HG03045 (cell line): Measurements from ENCODE around the gene EOGT.

Source experiments
- ATAC-seq: cut with Tn5 transposase; IDR thresholded peaks from one replicate; pipeline ENCODE4 v1.9.1; 2021; ENCODE audit warnings: mild to moderate bottlenecking, moderate library complexity; ENCODE audit not compliant: unreplicated experiment

EOGT gene

DNA sequence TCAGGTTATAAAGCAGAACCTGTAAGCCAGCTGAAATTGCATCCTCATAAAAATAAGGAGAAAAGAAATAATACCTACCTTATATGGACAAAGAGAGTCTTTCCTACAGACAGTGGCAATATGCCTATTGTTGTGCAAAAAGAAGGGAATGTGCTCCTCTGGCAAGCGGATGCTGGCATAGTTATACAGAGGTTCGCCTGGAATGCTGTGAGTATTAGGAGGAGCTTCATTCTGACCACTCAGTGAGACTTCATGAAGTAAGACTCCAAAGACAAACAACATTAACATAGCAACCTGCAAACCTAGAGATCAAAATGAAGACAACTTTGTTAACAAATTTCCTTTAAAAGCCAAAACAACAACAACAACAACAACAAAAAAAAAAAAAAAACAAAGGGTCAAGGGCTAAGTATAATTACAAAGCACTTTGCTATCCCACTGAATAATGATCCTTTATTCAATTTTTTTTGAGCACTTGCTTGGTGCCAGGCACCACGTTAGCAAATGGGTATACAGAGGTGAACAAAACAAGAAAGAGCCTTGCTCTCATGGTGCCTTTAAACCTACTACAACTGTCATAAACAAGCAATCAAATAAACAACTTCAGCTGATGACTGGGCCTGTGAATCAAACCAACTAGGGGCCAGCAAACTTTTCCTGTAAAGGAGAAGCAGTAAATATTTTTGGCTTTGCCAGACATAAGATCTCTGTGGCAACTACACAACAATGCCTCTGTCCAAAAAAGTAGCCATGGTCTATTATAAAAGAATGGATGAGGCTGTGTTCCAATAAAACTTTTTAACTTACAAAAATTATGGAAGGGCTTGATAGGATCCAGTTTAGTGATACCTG is 3.7 kb downstream of the EOGT start:
- ATAC-seq: no peak

DNA sequence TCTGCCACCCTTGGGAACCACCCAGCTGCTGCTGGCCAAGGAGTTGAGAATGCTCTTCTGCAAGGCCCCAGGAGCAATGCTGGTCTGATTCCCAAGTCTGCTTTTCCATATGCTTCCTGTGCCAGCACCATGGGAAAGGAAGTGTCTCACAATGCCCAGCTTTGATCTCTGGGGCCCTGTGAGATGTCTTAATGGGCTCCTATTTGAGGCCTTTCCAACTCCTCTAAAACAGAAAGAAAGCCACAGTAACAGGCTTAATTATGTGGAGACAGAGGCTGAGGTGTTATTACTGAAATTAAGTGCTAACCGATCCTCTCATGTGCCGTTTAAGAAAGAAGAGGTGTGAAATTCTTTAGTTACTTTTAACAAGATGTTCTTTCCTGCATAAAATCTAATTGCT is 4.5 kb downstream of the EOGT start:
- ATAC-seq: no peak

DNA sequence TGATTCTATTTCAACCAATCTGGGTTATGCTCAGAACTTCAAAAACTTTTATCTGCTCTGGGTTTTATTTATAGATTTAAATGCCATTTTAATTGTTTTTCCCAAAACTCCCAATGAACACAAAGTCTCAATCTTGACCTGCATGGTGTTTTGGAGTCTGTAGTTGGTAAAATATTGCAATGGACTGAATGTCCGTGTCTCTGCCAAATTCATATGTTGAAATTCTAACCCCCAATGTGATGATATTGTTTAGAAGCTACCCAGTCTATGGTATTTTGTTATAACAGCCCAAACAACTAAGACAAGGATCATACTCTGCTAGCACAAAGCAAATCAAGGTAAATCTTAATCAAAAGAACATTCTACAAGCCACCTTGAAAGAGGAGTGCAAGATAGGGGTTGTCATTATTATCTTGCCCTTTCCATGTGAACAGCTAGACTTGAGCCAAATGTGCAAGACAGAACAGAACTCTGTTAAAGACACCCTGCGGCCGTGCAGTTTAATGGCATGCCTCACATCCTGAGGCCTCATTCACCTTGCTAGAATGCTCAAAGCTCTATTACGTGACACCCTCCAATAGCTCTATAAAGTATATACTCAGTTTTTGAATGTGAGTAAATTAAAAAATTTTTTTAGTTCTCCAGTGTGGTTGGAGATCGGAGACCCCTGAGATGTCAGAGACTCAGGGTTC is 7.5 kb downstream of the EOGT start:
- no peak for ATAC-seq

DNA sequence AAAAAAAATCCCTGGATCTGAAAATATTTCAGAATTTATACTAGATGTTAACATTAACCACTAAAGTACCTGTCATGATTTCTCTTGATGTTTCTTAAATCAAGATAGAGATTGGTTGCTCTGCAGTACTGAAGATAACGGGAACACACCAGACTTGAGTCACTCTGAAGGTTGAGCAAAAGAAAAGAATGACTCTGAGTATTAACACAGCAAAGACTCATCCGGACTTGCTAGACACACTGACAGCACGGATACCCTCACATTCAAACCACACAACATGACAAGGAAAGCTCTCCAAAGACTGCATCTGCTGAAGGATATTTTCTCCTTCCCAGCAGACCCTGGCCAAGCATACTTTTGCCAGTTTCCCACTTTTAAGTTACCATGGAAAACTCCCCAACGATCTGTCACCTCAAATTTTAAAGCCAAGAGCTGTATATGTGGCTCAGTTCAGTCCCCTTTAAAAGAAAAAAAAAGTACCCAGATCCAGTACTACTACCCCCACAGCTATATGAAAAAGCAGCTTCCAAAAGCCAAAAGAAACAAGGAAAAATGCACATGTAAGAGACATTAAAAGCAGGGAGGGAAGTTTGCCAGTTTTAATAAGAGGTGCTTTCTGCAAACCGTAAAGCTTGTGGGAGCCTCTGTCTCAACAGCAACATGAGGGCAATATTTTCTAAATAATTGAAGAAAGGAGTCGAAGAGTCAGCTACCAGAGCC is 8.3 kb downstream of the EOGT start:
- no peak for ATAC-seq

DNA sequence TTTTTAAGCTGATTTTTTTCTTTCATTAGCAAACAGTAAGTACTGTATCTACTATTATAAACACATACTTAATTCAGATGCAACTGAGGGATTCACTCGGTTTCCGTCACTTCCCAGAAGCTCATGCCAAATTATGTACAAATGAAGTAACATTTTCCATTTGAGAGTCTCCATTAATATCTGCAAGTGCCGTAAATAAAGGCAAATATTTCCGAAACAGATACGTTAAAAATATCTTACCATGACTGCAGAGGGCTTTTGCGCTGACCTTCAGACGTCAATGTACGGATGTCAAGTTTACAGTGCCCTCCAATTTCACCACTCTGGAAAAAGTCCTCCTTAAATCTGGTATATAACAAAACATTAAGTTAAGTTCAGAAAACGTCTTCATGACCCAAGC is 9.3 kb downstream of the EOGT start:
- no peak for ATAC-seq

DNA sequence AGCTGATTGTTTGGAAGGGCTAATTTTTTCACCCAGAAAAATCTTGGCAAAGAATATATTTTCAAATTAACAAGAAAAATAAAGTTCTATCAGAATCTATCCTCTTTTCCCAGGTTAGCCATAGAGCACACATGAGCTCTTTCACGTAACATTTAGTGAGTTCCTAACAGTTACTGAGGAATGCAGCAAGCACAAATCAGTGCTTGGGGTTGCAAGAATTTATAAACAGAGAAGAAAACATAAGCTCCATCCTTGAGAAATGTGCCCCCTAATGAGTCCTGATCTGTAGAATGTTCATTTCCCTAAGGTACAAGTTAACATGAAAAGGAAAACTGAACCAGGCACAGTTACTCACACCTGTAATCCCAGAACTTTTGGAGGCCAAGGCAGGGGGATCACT is 13.9 kb downstream of the EOGT start:
- no peak for ATAC-seq

DNA sequence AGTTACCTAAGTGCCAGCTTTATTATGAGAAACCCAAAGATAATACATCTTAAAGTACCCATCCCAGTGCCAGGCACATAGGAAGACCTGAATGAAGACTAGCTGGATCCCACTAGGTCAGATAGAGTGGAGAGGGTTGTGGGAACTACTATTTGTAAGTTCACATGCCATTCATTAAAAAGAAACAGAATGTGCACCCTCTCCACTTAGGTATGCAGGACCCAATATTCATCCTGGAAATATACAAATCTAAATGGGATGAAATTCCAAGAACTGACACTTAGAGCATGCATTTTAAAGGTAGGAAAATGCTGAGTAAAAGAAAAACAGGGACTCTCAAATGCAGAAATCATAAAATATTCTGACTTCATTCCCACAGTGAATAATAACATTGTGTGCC is 14.3 kb downstream of the EOGT start:
- no peak for ATAC-seq

DNA sequence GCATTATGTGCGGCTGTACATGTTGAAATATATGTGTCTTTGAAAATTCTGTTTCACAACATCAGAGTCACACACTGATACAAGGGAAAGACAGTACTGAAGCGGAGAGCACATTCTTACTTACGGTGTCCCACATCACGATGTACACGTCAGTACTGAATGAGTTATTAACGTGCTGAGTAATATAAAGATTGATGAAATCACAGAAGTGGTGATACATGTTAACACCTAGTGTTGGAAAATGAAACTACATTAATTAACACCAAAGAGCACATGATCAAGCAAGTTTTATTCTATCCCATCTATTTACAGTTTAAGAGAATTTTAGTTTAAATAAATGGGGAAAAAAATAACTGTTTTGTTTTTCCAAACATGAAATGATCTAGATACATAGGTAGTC is 15.6 kb downstream of the EOGT start:
- ATAC-seq: no peak

DNA sequence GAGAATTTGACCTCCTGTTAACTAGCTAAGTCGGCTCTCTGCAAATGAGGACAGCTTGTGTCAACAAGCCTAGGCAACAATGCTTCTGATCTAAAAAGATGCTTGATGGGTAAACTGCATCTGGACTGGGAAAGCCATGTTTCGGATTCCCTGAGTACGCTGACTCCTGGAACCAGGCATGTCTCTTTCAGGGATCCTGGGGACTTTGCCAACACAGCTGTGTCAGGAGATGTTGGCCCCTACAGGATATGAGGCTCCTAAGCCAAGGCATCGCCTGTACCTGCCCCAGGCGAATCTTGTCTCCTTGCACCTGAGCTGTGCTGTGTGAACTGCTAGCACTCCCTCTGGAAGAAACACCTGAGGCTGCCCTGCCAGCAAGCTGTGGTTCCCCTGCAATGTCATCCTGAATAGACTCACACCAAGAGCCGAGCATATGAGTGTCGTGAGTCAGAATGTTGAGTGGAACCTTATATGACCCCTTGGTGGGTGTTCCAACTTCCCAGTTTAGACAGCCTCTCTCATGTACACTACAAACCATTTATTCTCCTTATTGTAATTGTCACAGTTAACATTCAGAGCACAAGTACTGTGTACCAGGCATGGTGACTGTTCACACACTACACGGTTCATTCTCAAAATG is 17.0 kb downstream of the EOGT start:
- no peak for ATAC-seq

DNA sequence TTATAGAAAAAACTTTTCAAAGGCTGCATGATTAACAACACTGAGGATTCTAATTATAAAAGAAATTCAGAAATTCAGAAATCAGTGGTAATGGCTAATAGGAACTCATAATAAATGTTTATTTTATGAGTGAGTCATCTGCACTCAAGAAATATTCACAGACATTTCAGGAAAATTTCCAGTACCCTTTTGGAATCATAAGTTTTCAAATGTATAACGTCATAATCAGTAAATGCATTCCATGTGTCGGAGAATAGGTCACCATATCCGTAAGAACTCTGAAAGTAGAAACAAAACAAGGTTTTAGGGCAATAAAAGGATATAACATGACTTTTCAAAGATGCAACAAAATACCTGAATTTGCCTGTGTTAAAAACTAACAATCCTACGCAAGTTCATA is 24.7 kb downstream of the EOGT start:
- ATAC-seq: no peak

DNA sequence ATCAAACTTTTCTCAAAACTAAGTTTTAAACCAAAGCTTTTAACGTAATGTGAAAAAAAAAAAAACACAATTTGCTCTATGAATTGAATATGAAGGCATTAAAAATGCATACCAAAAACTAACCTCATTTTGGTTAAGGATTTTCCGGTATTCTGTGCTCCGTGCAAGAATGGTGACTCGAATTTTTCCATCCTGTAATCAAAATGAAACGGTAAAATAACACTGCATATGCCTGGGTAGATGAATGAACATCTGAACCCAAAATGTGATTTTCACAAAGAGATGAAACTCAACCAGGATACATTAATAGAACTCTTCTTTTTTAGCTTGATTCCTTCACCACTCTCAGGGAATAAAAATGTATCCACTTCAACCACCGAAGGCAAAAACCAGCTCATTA is 26.2 kb downstream of the EOGT start:
- ATAC-seq: no peak

DNA sequence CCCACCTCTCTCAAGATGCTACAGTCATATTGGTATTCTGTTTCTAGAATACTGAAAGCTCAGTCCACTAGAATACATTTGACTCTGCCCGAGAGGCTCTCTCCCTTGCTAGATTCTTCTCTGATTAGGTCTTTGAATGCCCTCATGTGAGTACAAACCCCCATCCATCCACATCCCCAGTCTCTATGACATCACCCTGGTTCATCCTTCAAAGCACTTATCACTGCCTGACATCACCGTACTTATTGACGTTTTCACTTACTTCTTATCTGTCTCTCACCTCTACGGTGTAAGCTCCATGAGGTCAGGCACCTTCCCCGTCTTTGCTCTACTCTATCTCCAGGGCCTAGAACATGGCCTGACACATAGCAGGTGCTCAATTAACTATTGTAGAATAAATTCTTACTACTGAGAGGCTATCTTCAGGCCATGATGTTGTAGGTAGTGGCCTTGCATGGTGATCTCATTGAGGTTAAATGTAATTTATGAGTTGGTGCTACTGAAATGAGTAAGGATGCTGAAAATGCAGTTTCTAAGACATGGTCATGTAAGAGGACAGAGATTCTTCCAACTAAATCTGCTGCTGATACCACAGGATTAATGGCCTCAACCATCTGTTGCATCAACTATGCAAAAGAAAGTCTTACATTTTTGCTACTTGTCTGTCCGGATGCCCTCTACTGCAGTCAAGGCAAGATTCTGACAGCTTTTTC is 26.8 kb downstream of the EOGT start:
- ATAC-seq: no peak

DNA sequence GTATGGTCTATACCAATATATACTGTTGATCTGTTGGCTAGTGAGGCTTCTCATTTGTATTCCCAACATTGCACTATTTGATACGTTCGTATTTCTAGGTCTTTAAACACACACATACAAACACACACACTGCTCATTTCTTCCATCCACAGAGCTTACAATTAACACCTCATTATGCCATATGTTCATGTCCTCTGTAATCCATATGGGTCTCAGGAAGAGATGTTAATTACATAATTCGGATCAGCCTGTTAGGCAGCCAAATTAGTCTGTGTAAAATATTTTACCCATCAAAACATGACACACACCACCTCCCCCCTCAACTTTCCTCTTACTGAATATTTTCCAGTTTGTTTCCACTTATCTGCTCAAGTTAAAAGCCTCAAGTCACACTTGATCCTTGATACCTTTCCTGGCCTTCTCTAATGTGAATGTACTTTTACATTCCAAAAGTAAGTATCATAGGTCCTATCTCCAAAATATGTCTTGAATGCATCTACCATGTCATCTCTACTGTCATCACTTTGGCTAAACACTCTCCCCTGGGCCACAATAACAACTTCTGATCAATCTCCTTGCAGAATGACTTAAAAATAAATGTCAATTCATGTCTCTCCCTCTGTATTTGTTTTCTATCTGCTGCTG is 28.2 kb downstream of the EOGT start:
- ATAC-seq: no peak

DNA sequence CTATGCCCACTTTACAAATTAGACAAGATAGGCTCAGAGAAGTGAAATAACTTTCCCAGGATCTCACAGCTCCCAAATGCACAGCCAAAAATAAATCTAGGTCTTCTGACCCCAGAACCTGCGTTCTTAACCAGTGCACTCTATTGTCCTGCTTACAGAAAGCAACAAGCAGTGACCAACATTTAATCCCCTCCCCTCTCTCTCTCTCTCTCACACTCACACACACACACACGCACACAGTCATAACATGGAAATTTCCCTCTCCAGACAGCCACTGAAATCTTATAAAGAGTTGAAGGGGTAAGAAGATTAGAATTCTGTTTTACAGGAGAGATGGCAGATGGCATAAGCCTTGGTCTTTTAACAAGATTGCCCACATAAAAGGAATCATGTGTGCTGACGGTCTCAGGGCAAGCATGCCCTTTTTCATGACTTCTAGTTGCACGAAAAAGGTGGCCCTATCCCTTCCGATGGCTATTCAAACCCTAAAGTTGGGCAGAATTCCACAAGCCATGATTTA is 29.4 kb downstream of the EOGT start:
- no peak for ATAC-seq

DNA sequence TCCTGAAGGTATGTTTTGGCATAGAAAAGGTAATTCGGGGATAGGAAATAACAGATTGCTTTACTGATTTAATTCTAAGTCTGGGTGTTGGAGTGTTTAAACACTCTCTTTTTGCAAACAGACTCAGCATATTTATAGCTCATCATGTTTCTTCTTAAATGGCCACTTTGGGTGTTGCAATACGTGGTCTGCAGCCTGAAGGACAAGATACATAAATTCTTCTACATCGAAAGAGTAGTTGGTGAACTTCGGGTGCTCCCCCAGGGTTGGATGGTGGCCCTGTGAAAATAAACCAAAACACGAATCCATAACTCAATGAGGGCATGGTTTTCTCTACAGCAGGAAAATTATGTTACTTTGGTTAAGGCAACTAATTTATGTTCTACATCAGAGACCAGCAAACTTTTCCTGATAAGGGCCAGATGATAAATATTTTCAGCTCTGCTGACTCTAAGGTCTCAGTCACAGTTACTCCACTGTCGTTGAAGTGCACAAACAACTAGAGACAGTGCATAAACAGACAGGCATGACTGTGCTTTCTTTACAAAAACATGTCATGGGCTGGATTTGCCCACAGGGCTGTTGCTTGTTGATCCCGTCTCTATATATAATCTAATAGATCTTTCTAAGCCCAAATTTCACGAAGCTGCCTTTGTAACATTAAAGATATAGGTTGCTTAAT is 35.9 kb downstream of the EOGT start:
- ATAC-seq: no peak

DNA sequence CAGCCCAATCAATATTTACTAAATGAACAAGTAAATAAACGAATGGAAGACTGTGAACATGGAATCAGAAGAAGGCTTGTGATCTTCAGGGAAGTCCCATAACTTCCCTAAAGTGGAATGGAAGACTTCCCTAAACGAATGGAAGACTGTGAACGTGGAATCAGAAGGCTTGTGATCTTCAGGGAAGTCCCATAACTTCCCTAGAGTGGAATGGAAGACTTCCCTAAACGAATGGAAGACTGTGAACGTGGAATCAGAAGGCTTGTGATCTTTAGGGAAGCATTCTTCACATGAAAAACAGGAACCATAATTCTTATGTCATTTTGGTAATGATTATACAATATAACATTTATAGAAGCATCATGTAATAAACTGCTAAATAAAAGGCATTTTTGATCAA is 38.8 kb downstream of the EOGT start:
- no peak for ATAC-seq

DNA sequence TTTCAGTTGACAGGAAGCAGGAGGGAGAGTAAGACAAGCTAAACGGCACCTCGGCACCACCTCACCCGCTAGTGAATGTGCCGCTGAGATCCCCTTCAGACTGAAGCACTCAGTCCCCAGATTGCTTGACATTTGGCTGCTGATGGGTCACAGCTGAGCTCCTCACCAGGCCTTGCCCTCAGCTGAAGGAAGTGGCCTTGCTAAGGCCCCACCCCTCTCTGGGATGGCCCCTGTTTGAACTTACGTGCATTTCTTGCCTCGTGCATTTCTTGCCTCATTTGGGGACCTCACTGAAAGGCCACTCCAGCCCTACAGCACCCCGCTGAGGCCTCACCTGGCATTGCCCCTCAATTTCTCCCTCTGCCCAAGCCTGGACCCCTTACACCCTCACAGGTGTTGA is 39.8 kb downstream of the EOGT start:
- ATAC-seq: no peak

DNA sequence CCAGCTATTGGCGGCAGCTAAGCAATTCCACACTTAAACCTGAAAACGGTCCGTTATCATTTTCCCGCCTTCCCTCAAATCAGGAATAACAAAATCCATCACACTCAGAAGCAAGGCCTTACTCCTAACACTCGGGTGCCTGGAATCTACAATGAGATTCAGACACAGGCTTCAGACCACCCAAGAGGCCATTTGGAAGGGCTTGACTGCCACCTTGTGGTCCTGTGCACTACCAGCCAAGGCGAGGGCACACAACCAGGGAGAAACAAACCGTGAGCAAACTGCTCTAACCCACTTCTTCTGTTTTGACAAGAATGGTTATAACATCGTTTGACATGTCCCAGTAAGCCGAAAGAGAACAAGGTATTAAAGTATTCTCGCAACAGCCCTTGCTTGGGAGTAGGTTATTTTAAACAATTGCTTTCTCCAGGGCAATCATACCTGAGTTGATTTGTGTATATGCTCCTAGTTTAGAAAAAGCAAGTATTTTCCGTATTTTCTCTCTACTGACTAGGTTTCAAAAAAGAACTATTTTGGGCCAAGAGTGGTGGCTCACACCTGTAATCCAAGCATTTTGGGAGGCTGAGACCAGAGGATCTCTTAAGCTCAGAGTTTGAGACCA is 41.0 kb downstream of the EOGT start:
- no peak for ATAC-seq

DNA sequence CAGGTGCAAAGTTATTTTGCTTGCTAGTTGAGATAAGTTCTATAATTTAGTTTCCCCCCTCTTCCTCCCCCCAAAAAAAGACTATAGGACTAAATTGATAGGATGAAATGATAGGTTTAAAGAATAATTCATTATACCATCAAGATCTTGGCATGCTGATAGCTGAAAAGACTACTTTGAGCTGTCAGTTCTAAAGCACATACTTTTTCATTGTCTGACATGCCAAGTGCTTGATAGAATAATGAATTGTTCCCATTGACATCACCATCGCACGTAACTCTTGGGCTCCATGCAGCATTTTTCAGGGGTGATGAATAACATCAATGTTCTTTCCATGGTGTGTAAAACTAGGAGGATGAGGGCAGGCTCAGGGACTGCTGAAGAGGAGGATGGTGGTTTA is 48.8 kb downstream of the EOGT start:
- no peak for ATAC-seq
